ENCODE measurements around the gene KATNIP.

Gene KATNIP

GRCh38 chr16:27549746-27550581 lies at the start of gene KATNIP, which contains the start of gene GTF3C1:
Gene KATNIP (plus strand): TSS chr16:27550144. CDS start chr16:27550171, 27 bp downstream.
Gene GTF3C1 (minus strand): TSS chr16:27549913. CDS start chr16:27549890, 23 bp downstream.
- DNase-seq (ENCODE audit: low spot score) = peak; percentile 100
- TF ChIP-seq CTCF (conservative IDR thresholded peaks at IDR 0.05; ENCODE audit: low read depth) = no peak
- POLR2A ChIA-PET (ENCODE audit: low non-redundant PET) = interaction anchor here (0.5 to 0.9 kb wide), 3 partner anchors 10 to 46 kb away, joined by 3 to 4 read pairs (median 3); no protein-coding TSS in a partner anchor
- H3K27ac ChIP-seq = peak within 1 kb of the TSS; percentile 68
- CTCF ChIA-PET = no interaction called here

DNA sequence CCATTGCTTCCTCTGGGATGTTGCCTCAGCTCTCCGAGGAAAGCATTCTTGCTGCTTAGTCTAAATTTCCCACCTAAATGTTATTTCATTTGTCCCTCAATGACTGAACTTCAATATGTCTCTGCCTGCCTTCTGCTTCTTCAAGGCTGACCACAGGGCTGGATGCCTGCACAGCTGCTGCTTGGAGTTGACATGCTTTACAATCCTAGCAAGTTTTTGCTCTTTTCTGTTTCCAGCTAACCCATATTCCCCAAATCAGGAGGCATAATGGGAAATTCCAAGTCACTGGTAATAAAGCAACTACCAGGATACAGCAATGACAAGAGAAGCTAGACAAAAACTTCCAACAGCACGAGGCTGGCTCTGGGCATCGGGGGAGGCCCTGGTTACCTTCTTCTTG lies 49.1 kb upstream of the KATNIP start:
- POLR2A ChIA-PET (ENCODE audit: low non-redundant PET) = no interaction called here

GRCh38 chr16:27503662-27504061 lies 46.3 kb upstream of the KATNIP start:
- POLR2A ChIA-PET (ENCODE audit: low non-redundant PET) = no interaction called here

More for the DNA sequence above, 49.1 kb upstream of the KATNIP start:
- no peak for DNase-seq (ENCODE audit: low spot score)
- CTCF ChIA-PET = no interaction called here
- no peak for TF ChIP-seq CTCF (conservative IDR thresholded peaks at IDR 0.05; ENCODE audit: low read depth)
- H3K27ac ChIP-seq = no peak overlapping the region

GRCh38 chr16:27505297-27506236 lies 44.4 kb upstream of the KATNIP start:
- ChIA-PET POLR2A (ENCODE audit: low non-redundant PET) (no interaction called here), CTCF (no interaction called here)
- H3K27ac ChIP-seq = peak overlapping the region; percentile 88
- peak; percentile 49 for DNase-seq (ENCODE audit: low spot score)
- TF ChIP-seq CTCF (conservative IDR thresholded peaks at IDR 0.05; ENCODE audit: low read depth) = no peak

More at GRCh38 chr16:27503662-27504061, 46.3 kb upstream of the KATNIP start:
- no peak for TF ChIP-seq CTCF (conservative IDR thresholded peaks at IDR 0.05; ENCODE audit: low read depth)
- peak overlapping the region; percentile 71 for H3K27ac ChIP-seq
- CTCF ChIA-PET = no interaction called here
- DNase-seq (ENCODE audit: low spot score) = peak; percentile 7

GRCh38 chr16:27506771-27507170 lies 43.2 kb upstream of the KATNIP start:
- peak overlapping the region; percentile 88 for H3K27ac ChIP-seq
- CTCF ChIA-PET = no interaction called here
- POLR2A ChIA-PET (ENCODE audit: low non-redundant PET) = no interaction called here
- no peak for DNase-seq (ENCODE audit: low spot score)
- TF ChIP-seq CTCF (conservative IDR thresholded peaks at IDR 0.05; ENCODE audit: low read depth) = no peak

GRCh38 chr16:27508476-27508875 lies 41.5 kb upstream of the KATNIP start:
- ChIA-PET POLR2A (ENCODE audit: low non-redundant PET) (no interaction called here), CTCF (no interaction called here)
- DNase-seq (ENCODE audit: low spot score) = no peak
- no peak overlapping the region for H3K27ac ChIP-seq
- TF ChIP-seq CTCF (conservative IDR thresholded peaks at IDR 0.05; ENCODE audit: low read depth) = no peak
